ENCODE results near the gene SYNRG. TPM values are rescaled to one million over a fixed set of nuclear protein-coding genes. Genes with fewer than 3 reads are reported as not detected.

SYNRG gene
- total and polyA plus RNA-seq, 2 of the 13 experiments (the other 11 are each of a cell fraction or from before 2014, with no cell fraction given) = 7.3 to 8.7 TPM

DNA sequence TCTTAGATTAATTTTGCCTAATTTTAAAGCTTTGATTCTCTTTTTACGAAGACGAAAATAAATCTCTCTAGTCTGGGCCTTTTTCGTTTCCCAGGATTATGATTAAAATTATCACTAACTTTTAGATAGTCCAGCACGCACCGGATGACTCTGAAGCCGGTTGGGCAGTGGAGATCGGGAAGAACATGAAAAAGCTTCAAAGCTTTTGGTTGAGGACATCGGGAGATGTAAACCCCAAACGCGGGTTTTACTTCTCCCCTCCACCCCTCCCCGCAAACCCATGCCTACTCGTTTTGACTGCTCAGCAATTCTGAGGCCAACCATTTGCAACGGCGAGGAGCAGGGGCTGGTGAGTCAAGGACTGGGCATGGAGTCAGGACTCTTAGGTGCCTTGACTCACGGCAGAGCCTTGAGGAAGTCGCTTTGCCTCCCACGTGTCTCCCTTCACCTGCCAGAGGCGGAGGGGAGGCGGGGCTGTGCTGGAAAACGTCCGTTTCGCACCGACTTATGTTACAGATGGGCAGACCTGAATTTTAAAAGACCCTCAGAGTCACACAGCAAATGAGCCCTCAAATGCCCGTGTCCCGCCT, 120.5 kb downstream of the SYNRG start (continued):
- TF ChIP-seq, protein P1, sequence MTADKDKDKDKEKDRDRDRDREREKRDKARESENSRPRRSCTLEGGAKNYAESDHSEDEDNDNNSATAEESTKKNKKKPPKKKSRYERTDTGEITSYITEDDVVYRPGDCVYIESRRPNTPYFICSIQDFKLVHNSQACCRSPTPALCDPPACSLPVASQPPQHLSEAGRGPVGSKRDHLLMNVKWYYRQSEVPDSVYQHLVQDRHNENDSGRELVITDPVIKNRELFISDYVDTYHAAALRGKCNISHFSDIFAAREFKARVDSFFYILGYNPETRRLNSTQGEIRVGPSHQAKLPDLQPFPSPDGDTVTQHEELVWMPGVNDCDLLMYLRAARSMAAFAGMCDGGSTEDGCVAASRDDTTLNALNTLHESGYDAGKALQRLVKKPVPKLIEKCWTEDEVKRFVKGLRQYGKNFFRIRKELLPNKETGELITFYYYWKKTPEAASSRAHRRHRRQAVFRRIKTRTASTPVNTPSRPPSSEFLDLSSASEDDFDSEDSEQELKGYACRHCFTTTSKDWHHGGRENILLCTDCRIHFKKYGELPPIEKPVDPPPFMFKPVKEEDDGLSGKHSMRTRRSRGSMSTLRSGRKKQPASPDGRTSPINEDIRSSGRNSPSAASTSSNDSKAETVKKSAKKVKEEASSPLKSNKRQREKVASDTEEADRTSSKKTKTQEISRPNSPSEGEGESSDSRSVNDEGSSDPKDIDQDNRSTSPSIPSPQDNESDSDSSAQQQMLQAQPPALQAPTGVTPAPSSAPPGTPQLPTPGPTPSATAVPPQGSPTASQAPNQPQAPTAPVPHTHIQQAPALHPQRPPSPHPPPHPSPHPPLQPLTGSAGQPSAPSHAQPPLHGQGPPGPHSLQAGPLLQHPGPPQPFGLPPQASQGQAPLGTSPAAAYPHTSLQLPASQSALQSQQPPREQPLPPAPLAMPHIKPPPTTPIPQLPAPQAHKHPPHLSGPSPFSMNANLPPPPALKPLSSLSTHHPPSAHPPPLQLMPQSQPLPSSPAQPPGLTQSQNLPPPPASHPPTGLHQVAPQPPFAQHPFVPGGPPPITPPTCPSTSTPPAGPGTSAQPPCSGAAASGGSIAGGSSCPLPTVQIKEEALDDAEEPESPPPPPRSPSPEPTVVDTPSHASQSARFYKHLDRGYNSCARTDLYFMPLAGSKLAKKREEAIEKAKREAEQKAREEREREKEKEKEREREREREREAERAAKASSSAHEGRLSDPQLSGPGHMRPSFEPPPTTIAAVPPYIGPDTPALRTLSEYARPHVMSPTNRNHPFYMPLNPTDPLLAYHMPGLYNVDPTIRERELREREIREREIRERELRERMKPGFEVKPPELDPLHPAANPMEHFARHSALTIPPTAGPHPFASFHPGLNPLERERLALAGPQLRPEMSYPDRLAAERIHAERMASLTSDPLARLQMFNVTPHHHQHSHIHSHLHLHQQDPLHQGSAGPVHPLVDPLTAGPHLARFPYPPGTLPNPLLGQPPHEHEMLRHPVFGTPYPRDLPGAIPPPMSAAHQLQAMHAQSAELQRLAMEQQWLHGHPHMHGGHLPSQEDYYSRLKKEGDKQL (CRISPR knock-in tag; IDR thresholded peaks at IDR 0.05; ENCODE audit: low read depth) = peak; percentile 32; the same call in 1 of the 2 replicates
- TF ChIP-seq ZFP90 (CRISPR knock-in tag; IDR thresholded peaks at IDR 0.05; ENCODE audit: borderline replicate concordance) (no peak; the same call in 1 of the 2 replicates), ZNF331 (CRISPR knock-in tag; IDR thresholded peaks at IDR 0.05) (peak; percentile 12; the same call in 1 of the 2 replicates), ZNF337 (CRISPR knock-in tag; IDR thresholded peaks at IDR 0.05; ENCODE audit: borderline replicate concordance, low read depth) (no peak), ZBTB20 (CRISPR knock-in tag; IDR thresholded peaks at IDR 0.05; ENCODE audit: borderline replicate concordance, low read depth) (0 out of 2 replicates have a peak, but pooled peaks have one; percentile 29), FOXA1 (IDR thresholded peaks at IDR 0.05) (no peak), FOXA1 (CRISPR knock-in tag; IDR thresholded peaks at IDR 0.05) (no peak), XBP1 (CRISPR knock-in tag; IDR thresholded peaks at IDR 0.05) (no peak), ZBTB7A (CRISPR knock-in tag; IDR thresholded peaks at IDR 0.05) (no peak), ZNF605 (CRISPR knock-in tag; IDR thresholded peaks at IDR 0.05) (0 out of 2 replicates have a peak, but pooled peaks have one; percentile 56), ZNF547 (CRISPR knock-in tag; IDR thresholded peaks at IDR 0.05) (peak; percentile 69; the same call in 1 of the 2 replicates), HOXD1 (CRISPR knock-in tag; IDR thresholded peaks at IDR 0.05) (no peak), ZKSCAN5 (CRISPR knock-in tag; IDR thresholded peaks at IDR 0.05) (0 out of 2 replicates have a peak, but pooled peaks have one; percentile 24), MTF2 (CRISPR knock-in tag; IDR thresholded peaks at IDR 0.05; ENCODE audit: borderline replicate concordance) (no peak), POLR2AphosphoS5 (IDR thresholded peaks at IDR 0.05; ENCODE audit: low read depth, low read length) (no peak), ZSCAN22 (CRISPR knock-in tag; IDR thresholded peaks at IDR 0.05) (0 out of 2 replicates have a peak, but pooled peaks have one; percentile 37), MXI1 (IDR thresholded peaks at IDR 0.05; ENCODE audit: borderline replicate concordance, low read depth, low read length) (peak; percentile 79; the same call in 1 of the 3 replicates), SOX5 (CRISPR knock-in tag; IDR thresholded peaks at IDR 0.05; ENCODE audit: borderline replicate concordance) (no peak), PRPF4 (IDR thresholded peaks at IDR 0.05; ENCODE audit: low read depth, low read length, poor library complexity, severe bottlenecking) (peak; percentile 2), SP5 (CRISPR knock-in tag; IDR thresholded peaks at IDR 0.05; ENCODE audit: borderline replicate concordance, low read depth) (peak; percentile 43; the same call in 1 of the 2 replicates), DR1 (CRISPR knock-in tag; IDR thresholded peaks at IDR 0.05) (0 out of 2 replicates have a peak, but pooled peaks have one; percentile 32)
- TF ChIP-seq, protein P2, sequence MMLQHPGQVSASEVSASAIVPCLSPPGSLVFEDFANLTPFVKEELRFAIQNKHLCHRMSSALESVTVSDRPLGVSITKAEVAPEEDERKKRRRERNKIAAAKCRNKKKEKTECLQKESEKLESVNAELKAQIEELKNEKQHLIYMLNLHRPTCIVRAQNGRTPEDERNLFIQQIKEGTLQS (CRISPR knock-in tag; IDR thresholded peaks at IDR 0.05) = 0 out of 2 replicates have a peak, but pooled peaks have one; percentile 22
- TF ChIP-seq, protein P3, sequence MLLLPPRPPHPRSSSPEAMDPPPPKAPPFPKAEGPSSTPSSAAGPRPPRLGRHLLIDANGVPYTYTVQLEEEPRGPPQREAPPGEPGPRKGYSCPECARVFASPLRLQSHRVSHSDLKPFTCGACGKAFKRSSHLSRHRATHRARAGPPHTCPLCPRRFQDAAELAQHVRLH (CRISPR knock-in tag; IDR thresholded peaks at IDR 0.05; ENCODE audit: borderline replicate concordance, low read depth) = 0 out of 2 replicates have a peak, but pooled peaks have one; percentile 11
- TF ChIP-seq, protein P4, sequence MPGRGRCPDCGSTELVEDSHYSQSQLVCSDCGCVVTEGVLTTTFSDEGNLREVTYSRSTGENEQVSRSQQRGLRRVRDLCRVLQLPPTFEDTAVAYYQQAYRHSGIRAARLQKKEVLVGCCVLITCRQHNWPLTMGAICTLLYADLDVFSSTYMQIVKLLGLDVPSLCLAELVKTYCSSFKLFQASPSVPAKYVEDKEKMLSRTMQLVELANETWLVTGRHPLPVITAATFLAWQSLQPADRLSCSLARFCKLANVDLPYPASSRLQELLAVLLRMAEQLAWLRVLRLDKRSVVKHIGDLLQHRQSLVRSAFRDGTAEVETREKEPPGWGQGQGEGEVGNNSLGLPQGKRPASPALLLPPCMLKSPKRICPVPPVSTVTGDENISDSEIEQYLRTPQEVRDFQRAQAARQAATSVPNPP (CRISPR knock-in tag; IDR thresholded peaks at IDR 0.05) = no peak

Measured in HepG2 (cell line).